PC-3 (cell line): ENCODE results near the gene PDC. TPM values are rescaled to one million over a fixed set of nuclear protein-coding genes. Genes with fewer than 3 reads are reported as not detected.

Experiments used
- ATAC-seq: fragments of 200-7000 bp; cut with Tn5 transposase; 2 replicates; pipeline ENCODE4 v1.9.1; 2020; ENCODE audit warnings: mild to moderate bottlenecking, moderate library complexity
- BruUV-seq: library from RNA; stranded (reverse); fragments of 400-500 nt; replicated peaks from 2 replicates; lab custom pipeline; 2021; lab: Mats Ljungman, UMichigan
- CTCF ChIA-PET: fragments of 300-600 bp; sonication (Branson Sonifier 250); formaldehyde crosslinking; loops from one replicate; lab custom pipeline; 2022; ENCODE audit warnings: antibody characterized with exemption; lab: Charles Lee
- POLR2A ChIA-PET: fragments of 300-600 bp; sonication (Branson Sonifier 250); formaldehyde crosslinking; loops from one replicate; lab custom pipeline; 2022; ENCODE audit warnings: antibody characterized with exemption; ENCODE audit not compliant: unreplicated experiment; lab: Charles Lee
- DNase-seq: peaks from one replicate; pipeline ENCODE4 v3.0.0-alpha.2; 2015
- H2AFZ ChIP-seq: fragments of 300-600 bp; sonication (generic); 2 replicates; pipeline ENCODE4 v1.6.0; 2016; ENCODE audit warnings: antibody characterized with exemption, low read length
- H3F3A ChIP-seq: fragments of 300-600 bp; sonication (generic); one replicate; pipeline ENCODE4 v1.6.0; 2017; ENCODE audit warnings: antibody characterized with exemption, low read length, control low read depth, mild to moderate bottlenecking; ENCODE audit not compliant: unreplicated experiment
- H3K27ac ChIP-seq: fragments of 300-600 bp; sonication (generic); 2 replicates; pipeline ENCODE4 v1.5.1; 2016; ENCODE audit warnings: mild to moderate bottlenecking, low read length
- H3K27me3 ChIP-seq: fragments of 300-600 bp; sonication (generic); 2 replicates; pipeline ENCODE4 v1.6.1; 2016; ENCODE audit warnings: low read length, mixed read lengths
- H3K36me3 ChIP-seq: fragments of 300-600 bp; sonication (generic); 2 replicates; pipeline ENCODE4 v1.6.1; 2016; ENCODE audit warnings: low read depth, mixed run types, low read length, mixed read lengths
- H3K4me1 ChIP-seq: fragments of 300-600 bp; sonication (generic); 2 replicates; pipeline ENCODE4 v1.5.1; 2016; ENCODE audit warnings: low read length; ENCODE audit not compliant: insufficient read depth
- H3K4me2 ChIP-seq: fragments of 300-600 bp; sonication (generic); 2 replicates; pipeline ENCODE4 v1.6.0; 2016; ENCODE audit warnings: low read length
- H3K4me3 ChIP-seq: fragments of 300-600 bp; sonication (generic); 2 replicates; pipeline ENCODE4 v1.5.1; 2016; ENCODE audit warnings: mild to moderate bottlenecking, low read length, mixed read lengths
- H3K79me2 ChIP-seq: fragments of 300-600 bp; sonication (generic); 2 replicates; pipeline ENCODE4 v1.6.1; 2017; ENCODE audit warnings: low read length, mixed read lengths
- H3K9ac ChIP-seq: fragments of 300-600 bp; sonication (generic); 2 replicates; pipeline ENCODE4 v1.6.0; 2016; ENCODE audit warnings: mild to moderate bottlenecking, low read length
- H3K9me2 ChIP-seq: fragments of 300-600 bp; sonication (generic); replicated peaks from 2 replicates; pipeline ENCODE4 v1.6.1; 2016; ENCODE audit warnings: mixed run types, low read length, mixed read lengths
- H3K9me3 ChIP-seq: fragments of 300-600 bp; sonication (generic); 2 replicates; pipeline ENCODE4 v1.6.1; 2016; ENCODE audit warnings: low read length, mixed read lengths
- H4K20me1 ChIP-seq: fragments of 300-600 bp; sonication (generic); 2 replicates; pipeline ENCODE4 v1.6.1; 2016; ENCODE audit warnings: low read length, mixed read lengths
- CTCF ChIP-seq: fragments of 300-600 bp; sonication (generic); conservative IDR thresholded peaks from 2 replicates; pipeline ENCODE4 v1.5.1; 2017; ENCODE audit warnings: antibody characterized with exemption, low read depth, mild to moderate bottlenecking, low read length
- EZH2 ChIP-seq: fragments of 300-600 bp; sonication (generic); IDR thresholded peaks from one replicate; pipeline ENCODE4 v1.6.1; 2017; ENCODE audit warnings: antibody characterized with exemption, mild to moderate bottlenecking, low read length; ENCODE audit not compliant: unreplicated experiment
- EZH2phosphoT487 ChIP-seq: fragments of 300-600 bp; sonication (generic); IDR thresholded peaks from 2 replicates; pipeline ENCODE4 v1.6.1; 2018; ENCODE audit warnings: mild to moderate bottlenecking, antibody characterized with exemption, low read length, borderline replicate concordance
- intact Hi-C: fragments of 100-400 bp; cut with micrococcal nuclease; formaldehyde crosslinking; loops from 2 replicates; pipeline ENCODE4 v1.9.0; 2023
- total RNA-seq: library from RNA; depleted of rRNA; stranded (reverse); fragments of >200 nt; gene quantifications from 2 replicates; pipeline ENCODE4 v1.2.3, GENCODE V29; 2014

The PDC gene
- total RNA-seq, 1 experiment from 2014 or later: not detected

- Histone ChIP-seq H3K4me1 (peaks cover 22% of the 10 kb centered on the region), H3K36me3 (no peaks in the 10 kb centered on the region), H3K79me2 (no peaks in the 10 kb centered on the region), H4K20me1 (no peaks in the 10 kb centered on the region), H2AFZ (no peak overlapping the region), H3K9me3 (no peaks in the 10 kb centered on the region), H3K4me3 (no peak overlapping the region), H3K9ac (peak overlapping the region; percentile 58), H3K27me3 (no peaks in the 10 kb centered on the region), H3K27ac (peak overlapping the region; percentile 72), H3F3A (no peaks in the 10 kb centered on the region), H3K9me2 (no peaks in the 10 kb centered on the region), H3K4me2 (no peak overlapping the region)
- intact Hi-C loops: loop anchor here (1.0 to 5.0 kb wide), 5 partner anchors 80 to 504 kb away; no protein-coding TSS in a partner anchor
- POLR2A ChIA-PET: no interaction called here
- BruUV-seq: no TSS peak
- peak; percentile 28; the same call in 1 of the 2 replicates for ATAC-seq
- CTCF ChIA-PET: interaction anchor here (0.6 to 1.0 kb wide), 3 partner anchors 79 to 272 kb away, joined by 4 read pairs; partner anchors contain the start of gene TPR
- peak; percentile 70 for DNase-seq
- peak; percentile 91 for TF ChIP-seq CTCF
- no peak for TF ChIP-seq EZH2phosphoT487
- no peak for TF ChIP-seq EZH2
Measured at GRCh38 chr1:186482661-186483255, 21.8 kb upstream of the PDC start.

- H3K4me3 ChIP-seq: no peak overlapping the region
- ATAC-seq: no peak
- BruUV-seq: no TSS peak
- H2AFZ ChIP-seq: no peak overlapping the region
- H3K4me1 ChIP-seq: peaks cover 11% of the 10 kb centered on the region; the same call in 1 of the 2 replicates
- TF ChIP-seq CTCF (no peak), EZH2 (no peak), EZH2phosphoT487 (no peak)
- no peak for DNase-seq
- intact Hi-C loops: loop anchor here (5.0 kb wide), 1 partner anchor 79 kb away; no protein-coding TSS in a partner anchor
- H3K4me2 ChIP-seq: no peak overlapping the region
- ChIA-PET POLR2A (no interaction called here), CTCF (no interaction called here)
- no peaks in the 10 kb centered on the region for H3K9me3 ChIP-seq
- no peaks in the 10 kb centered on the region for H3K36me3 ChIP-seq
- no peaks in the 10 kb centered on the region for H3K27me3 ChIP-seq
- no peaks in the 10 kb centered on the region for H3F3A ChIP-seq
- H3K27ac ChIP-seq: no peak overlapping the region
- H4K20me1 ChIP-seq: no peaks in the 10 kb centered on the region
- H3K9me2 ChIP-seq: no peaks in the 10 kb centered on the region
- no peak overlapping the region for H3K9ac ChIP-seq
- no peaks in the 10 kb centered on the region for H3K79me2 ChIP-seq
Measured at GRCh38 chr1:186481303-186481888, 20.5 kb upstream of the PDC start.

GRCh38 chr1:186479162-186479561 lies 18.2 kb upstream of the PDC start:
- Histone ChIP-seq H3F3A (no peaks in the 10 kb centered on the region), H3K9me2 (no peaks in the 10 kb centered on the region), H2AFZ (no peak overlapping the region), H4K20me1 (no peaks in the 10 kb centered on the region), H3K4me1 (peaks cover 6% of the 10 kb centered on the region; the same call in 1 of the 2 replicates), H3K4me2 (no peak overlapping the region), H3K79me2 (no peaks in the 10 kb centered on the region), H3K4me3 (no peak overlapping the region), H3K9me3 (no peaks in the 10 kb centered on the region), H3K9ac (no peak overlapping the region), H3K36me3 (no peaks in the 10 kb centered on the region), H3K27me3 (no peaks in the 10 kb centered on the region), H3K27ac (no peak overlapping the region)
- no peak for TF ChIP-seq EZH2phosphoT487
- TF ChIP-seq CTCF: no peak
- no peak for TF ChIP-seq EZH2
- POLR2A ChIA-PET: no interaction called here
- intact Hi-C loops: no loop called here
- no peak for DNase-seq
- BruUV-seq: no TSS peak
- no peak for ATAC-seq
- CTCF ChIA-PET: interaction anchor here (0.6 kb wide), 1 partner anchor 97 kb away, joined by 3 read pairs; no protein-coding TSS in a partner anchor
